HG03097 (cell line): ENCODE results near the gene RXYLT1.
"Not testable (repeated sequence)": the region's sequence is repeated elsewhere in the genome, so short reads cannot be mapped to it uniquely, and the experiment has no call there.

Experiments used
- ATAC-seq: cut with Tn5 transposase; IDR thresholded peaks from one replicate; pipeline ENCODE4 v1.9.1; 2021; ENCODE audit not compliant: unreplicated experiment, low FRiP score

RXYLT1 gene

DNA sequence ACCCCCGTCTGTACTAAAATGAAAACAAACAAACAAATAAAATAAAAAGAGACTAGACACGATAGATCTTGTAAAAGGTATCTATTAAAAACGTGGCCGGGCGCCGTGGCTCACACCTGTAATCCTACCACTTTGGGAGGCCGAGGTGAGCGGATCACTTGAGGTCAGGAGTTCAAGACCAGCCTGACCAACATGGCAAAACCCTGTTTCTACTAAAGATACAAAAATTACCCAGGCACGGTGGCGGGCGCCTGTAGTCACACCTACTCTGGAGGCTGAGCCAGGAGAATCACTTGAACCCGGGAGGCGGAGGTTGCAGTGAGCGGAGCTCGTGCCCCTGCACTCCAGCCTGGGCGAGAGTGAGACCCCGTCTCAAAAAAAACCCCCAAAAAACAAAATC, 63.0 kb downstream of the RXYLT1 start:
- not testable (repeated sequence) for ATAC-seq

DNA sequence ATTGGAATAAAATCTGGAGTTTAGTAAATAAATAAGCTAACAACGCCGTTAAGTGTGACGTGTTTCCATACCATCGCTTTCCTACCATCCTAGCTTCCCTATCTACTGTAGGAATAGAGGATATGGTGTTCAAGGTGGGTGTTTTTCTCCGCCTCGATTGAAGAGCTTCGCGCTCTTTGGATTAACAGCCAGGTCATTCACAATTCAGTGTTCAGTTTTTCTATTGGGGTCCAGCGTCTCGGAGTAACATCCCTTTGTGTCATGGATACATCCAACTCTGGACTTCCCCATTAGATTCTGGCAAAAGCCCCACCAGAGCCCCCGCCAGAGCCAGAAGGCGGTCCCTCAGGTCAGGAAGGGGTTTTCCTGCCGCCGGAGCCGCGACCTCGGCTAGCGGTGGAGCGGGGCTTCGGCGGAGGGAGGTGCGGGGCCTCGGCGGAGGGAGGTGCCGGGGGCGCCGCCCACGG, 63.6 kb downstream of the RXYLT1 start:
- ATAC-seq: no peak

DNA sequence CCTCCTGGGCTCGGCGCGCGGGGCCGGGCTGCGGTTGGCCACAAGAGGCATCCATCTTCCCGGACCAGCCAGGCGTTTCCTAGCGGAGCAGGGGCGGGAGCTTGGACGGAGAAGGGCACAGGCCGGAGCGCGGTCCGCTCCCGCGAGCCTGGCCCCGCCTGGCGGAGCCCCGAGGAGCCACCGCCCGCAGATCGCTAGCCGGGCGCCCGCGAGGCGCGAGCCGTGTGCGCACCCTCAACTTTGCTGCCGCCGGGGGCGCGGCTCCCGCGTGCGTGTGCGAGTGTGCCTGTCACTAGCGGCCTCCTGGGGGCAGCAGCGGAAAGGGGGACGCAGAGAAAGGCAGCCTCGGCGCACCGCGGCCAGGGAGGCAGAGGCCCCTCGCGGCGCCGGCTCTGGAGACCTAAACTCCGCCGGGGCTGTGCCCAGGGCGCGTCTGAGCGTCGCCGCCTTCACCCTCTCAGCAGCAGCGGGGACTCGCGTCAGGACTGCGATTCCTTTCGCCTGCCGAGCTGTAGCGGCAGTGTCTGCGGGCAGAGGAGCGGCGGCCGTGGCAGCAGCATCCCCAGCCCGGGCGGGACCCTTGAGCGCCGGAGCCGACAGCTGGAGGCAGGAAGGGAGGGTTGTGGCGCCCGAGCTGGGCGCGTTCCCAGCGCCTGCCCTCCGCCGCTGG, 64.1 kb downstream of the RXYLT1 start:
- peak; percentile 96 for ATAC-seq

DNA sequence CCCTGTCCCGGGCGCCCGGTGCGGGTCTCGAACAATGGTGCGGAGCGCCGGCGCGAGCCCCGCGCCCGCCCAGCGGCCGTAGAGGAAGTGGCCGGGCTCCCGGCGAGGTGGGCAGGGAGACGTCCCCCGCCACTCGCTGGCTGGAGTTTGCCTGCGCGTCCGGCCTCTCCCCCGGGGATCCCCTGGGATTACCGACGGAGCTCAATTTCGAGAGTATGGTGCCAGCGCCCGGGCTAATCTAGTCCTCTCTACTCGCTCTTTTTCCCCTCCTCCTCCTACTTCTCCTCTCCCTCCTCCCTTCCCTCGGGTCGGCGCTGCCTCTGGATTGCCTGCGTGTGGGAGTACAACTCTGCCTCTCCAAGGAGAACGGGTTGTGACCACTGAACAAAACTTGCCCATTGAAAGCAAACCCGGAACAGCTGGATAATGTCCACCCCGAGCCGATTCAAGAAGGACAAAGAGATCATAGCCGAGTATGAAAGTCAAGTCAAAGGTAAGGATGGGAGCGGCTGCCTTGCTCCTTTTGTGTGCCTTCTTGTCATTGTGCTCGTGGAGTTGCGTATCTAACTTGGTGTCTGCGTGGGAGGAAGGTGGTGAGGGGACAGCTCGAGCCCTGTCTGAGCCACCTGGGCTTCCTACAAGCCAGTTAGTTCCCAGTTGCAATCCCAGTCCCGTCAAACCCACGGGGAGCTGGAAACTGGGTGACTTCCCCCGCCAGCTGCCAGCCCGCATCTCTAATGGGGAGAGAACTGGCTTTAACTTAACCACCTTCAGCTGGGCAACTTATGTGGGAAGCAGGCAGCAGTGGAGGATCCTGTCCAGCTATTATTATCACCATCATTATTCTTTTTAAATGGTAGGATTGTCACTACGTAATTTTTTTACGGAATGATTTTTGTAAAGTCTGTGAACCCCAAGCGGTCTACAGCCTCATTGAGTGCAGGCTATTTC, 65.0 kb downstream of the RXYLT1 start, which contains the start of gene SRGAP1:
Gene SRGAP1 (plus strand): TSS at position 310 of the 951 bp plus-strand sequence. CDS start 117 bp downstream, at position 427.
- ATAC-seq: peak; percentile 17

DNA sequence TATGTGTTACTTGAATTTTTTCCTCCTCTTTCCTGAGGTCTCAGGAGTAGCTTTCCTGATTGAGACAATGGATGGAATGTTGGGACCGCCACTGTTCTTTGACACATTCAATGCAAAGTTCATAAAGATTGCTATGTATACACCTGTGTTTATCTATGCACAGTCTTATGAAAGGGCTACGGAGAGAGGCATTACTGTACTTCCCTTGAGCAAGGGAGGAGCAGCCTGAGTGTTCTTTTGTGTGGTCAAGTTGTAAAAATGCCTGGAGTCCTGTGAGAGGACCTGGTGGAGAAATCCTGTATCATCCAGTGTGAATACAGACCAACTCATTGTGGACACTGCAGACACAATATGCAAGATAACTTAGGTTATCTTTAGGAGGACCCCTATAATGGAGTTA, 66.0 kb downstream of the RXYLT1 start:
- no peak for ATAC-seq

DNA sequence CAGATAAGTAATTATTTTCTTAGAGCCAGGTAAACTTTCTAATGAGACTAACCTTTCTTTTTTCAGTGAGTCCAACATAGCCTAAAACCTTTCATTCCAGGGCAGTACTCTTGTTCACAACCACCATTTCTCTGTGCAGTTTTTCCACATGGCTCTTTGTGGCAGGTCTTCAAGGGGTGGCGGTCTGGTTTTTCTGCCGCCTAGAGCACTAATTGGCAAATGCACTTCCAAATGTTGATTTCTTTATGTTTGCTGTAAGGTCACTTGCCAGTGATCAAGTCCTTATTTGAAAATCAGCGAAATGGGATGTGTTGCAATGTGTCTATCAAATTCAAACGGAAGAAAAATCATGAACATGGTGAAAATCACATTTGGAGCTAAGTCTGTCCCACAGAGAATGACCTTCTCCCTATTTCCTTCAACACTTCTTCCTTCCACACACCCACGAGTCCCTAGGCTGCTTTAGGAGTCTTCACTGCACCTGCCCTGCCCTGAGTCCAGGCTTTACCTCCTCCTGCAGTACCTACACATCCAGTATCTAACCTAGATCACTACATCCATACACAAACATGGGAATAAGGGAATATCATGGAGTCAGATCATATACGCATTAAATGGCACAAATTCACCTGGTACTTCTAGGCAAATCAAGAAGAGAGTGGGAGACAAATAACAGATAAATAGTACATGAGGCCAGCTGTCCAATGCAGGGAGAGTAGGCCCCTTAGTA, 66.7 kb downstream of the RXYLT1 start:
- ATAC-seq: no peak

DNA sequence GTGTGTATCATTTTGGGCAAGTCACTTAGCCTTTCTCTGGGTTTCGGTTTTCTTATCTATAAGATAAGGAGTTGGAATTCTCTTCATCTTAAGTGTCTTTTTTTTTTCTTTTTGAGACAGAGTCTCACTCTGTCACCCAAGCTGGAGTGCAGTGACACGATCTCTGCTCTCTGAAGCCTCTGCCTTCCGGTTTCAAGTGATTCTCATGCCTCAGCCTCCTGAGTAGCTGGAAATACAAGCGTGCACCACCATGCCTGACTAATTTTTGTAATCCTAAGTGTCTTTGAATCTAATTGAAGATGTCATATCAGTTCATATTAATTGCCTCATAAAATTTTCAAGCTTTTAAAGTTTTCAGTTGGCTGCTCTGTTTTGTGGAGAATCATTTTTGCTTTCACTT, 68.7 kb downstream of the RXYLT1 start:
- ATAC-seq: no peak

DNA sequence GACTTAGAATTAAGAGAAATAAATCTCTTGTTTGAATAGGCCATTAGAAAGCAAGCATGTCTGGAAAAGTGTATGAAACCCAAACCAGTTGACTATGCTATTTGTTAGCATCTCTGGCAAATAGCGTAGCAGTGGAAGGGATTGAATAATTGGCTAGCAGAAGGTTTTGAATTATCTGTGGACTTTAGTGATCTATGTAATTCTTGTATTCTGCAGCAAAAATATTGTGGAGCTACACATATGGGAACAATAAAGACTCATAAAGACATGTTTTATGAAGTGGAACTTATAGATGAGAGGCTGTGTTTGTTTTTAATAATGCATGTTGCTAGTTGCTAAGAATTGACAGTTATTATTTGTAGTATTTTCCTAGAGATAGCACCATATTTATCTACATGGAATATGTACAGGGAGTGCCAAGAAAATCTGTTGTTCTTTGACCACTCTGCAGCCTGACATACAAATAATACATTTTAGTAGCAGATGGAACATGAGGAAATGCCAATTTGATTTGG, 69.5 kb downstream of the RXYLT1 start:
- no peak for ATAC-seq

DNA sequence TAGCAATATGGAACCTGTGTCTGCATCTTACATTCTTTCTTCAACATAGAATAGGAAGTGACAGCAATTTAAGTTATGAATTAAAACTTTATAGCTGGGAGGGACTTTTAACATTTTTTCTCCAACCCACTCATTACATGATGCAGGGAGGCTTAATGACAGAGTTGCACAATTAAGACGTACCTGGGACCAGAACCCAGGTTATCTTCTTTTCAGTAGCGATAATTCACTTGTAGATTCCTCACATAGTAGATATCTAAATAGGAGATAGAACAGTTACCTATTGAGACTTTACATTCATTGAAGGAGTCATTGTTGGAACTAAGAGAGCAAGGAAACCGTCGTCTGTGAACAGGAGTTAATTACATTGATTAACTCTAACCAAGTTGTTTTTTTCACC, 69.9 kb downstream of the RXYLT1 start:
- no peak for ATAC-seq

DNA sequence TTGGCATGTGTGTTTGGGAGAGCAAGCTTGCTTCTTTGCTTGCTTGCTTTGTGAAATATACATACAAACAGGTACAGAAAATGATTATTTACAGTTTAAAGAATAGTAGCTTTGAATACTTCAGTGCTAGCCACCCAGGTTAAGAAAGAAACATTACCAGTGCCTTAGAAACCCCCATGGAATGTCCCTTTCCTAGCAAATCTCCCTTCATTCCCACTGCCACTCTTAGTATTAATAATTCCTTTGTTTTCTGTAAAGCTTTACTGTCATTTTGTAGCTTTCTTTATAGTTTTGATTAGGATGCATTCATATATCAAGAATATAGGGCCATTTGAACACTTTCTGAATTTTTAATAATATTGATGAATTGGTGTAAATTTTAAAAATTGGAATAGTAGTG, 74.3 kb downstream of the RXYLT1 start:
- no peak for ATAC-seq

DNA sequence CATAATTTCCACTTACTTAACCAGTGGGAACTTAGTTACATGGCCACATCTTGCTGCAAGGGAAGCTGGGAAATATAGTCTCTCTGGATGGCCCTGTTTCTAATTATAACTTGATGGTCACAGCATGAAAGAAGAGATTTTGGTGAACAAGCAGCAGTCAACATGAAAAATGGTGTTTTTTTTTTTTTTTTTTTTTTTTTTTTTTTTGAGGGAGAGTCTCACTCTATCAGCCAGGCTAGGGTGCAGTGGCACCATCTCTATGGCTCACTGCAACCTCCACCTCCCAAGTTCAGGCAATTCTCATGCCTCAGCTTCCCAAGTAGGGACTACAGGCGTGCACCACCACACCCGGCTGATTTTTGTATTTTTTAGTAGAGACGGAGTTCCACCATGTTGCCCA, 75.6 kb downstream of the RXYLT1 start:
- ATAC-seq: no peak

DNA sequence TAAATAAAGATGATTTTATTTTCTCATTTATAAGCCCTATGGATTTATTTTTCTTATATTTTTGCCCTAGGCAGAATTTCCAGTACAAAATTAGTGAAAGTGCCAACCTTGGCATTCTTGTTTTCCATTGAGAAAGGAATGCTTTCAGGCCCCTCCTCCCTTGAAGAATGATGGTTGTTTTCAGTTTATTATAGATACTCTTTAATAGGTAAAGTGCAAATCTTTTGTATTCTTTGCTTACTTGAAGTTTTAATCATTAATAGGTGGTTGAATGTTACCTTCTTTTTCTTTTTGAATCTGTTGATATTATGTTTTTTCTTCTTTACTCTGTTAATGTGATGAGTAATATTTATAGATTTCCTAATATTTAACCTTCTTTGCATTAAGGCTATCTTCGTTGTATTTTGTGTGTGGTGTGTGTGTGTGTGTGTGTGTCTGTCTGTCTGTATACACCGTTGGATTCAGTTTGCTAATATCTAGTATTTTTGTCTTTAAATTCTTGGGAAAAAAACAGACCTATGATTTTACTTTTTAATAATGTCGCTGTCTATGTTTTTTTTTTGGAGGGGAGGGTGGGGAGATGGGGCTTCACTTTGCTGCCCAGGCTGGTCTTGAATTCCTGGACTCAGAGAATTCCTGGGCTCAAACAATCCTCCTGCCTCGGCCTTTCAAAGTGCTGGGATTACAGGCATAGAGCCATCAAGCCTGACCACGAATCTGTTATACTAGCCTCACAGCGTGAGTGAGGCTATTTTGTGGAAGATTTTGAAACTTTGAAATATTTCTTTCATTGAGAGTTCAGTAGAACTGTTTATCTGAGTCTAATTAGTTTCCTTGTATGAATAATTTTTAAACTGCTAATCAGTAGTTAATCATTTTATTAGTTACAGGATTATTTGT, 78.3 kb downstream of the RXYLT1 start:
- ATAC-seq: no peak
